ENCODE measurements around the gene MCCC2.
"Not testable (repeated sequence)": the region's sequence is repeated elsewhere in the genome, so short reads cannot be mapped to it uniquely, and the experiment has no call there.

MCCC2 gene

GRCh38 chr5:71586941-71587765 lies at the start of gene MCCC2:
Gene MCCC2 (plus strand): TSS chr5:71587340. CDS start chr5:71587426, 86 bp downstream.
- peak; percentile 84 for DNase-seq (ENCODE audit: low read depth)

GRCh38 chr5:71537687-71538086 lies 49.5 kb upstream of the MCCC2 start:
- H3K4me3 ChIP-seq (ENCODE audit: low read length), result no peak overlapping the region
- no peak for DNase-seq (ENCODE audit: low read depth)
- no peak for TF ChIP-seq CTCF (conservative IDR thresholded peaks at IDR 0.05; ENCODE audit: low read depth, low read length)

More at GRCh38 chr5:71586941-71587765, at the start of gene MCCC2:
- peak within 1 kb of the TSS; percentile 66 for H3K4me3 ChIP-seq (ENCODE audit: low read length)
- no peak for TF ChIP-seq CTCF (conservative IDR thresholded peaks at IDR 0.05; ENCODE audit: low read depth, low read length)

GRCh38 chr5:71550885-71551284 lies 36.3 kb upstream of the MCCC2 start:
- H3K4me3 ChIP-seq (ENCODE audit: low read length); DNase-seq (ENCODE audit: low read depth): not testable (repeated sequence)

GRCh38 chr5:71551582-71551981 lies 35.6 kb upstream of the MCCC2 start:
- DNase-seq (ENCODE audit: low read depth); H3K4me3 ChIP-seq (ENCODE audit: low read length): not testable (repeated sequence)

- not testable (repeated sequence) for DNase-seq (ENCODE audit: low read depth); H3K4me3 ChIP-seq (ENCODE audit: low read length)
Observed at GRCh38 chr5:71552026-71552749, 35.0 kb upstream of the MCCC2 start.

GRCh38 chr5:71563161-71563560 lies 24.0 kb upstream of the MCCC2 start:
- no peak for DNase-seq (ENCODE audit: low read depth)
- TF ChIP-seq CTCF (conservative IDR thresholded peaks at IDR 0.05; ENCODE audit: low read depth, low read length), result no peak
- no peak overlapping the region for H3K4me3 ChIP-seq (ENCODE audit: low read length)

GRCh38 chr5:71564895-71565294 lies 22.2 kb upstream of the MCCC2 start:
- no peak for TF ChIP-seq CTCF (conservative IDR thresholded peaks at IDR 0.05; ENCODE audit: low read depth, low read length)
- H3K4me3 ChIP-seq (ENCODE audit: low read length), result no peak overlapping the region
- no peak for DNase-seq (ENCODE audit: low read depth)

- no peak for TF ChIP-seq CTCF (conservative IDR thresholded peaks at IDR 0.05; ENCODE audit: low read depth, low read length)
- no peak overlapping the region for H3K4me3 ChIP-seq (ENCODE audit: low read length)
- no peak for DNase-seq (ENCODE audit: low read depth)
Observed at GRCh38 chr5:71569748-71570509, 17.2 kb upstream of the MCCC2 start.

- H3K4me3 ChIP-seq (ENCODE audit: low read length); DNase-seq (ENCODE audit: low read depth): not testable (repeated sequence)
Observed at GRCh38 chr5:71571811-71572210, 15.3 kb upstream of the MCCC2 start.

Data from retinal pigment epithelial cell (primary cell).